ENCODE measurements around the gene SLC15A3. TPM values are rescaled to one million over a fixed set of nuclear protein-coding genes. Genes with fewer than 3 reads are reported as not detected.

Gene SLC15A3
- total and polyA plus RNA-seq, 4 donors = 9.0 to 20.9 (median 16.3) TPM

- TF ChIP-seq CTCF (IDR thresholded peaks at IDR 0.05; ENCODE audit: low read depth, low read length, missing input control) (no peak), SP1 (IDR thresholded peaks at IDR 0.05) (no peak), HNF4A (conservative IDR thresholded peaks at IDR 0.05) (no peak), TAF1 (conservative IDR thresholded peaks at IDR 0.05) (no peak), FOXA1 (IDR thresholded peaks at IDR 0.05) (no peak), ZBTB33 (IDR thresholded peaks at IDR 0.05) (no peak), JUND (IDR thresholded peaks at IDR 0.05) (no peak)
These were observed 37.2 kb upstream of the SLC15A3 start (continued) for GRCh38 chr11:60989093-60989650.

GRCh38 chr11:60988658-60989057, 36.7 kb upstream of the SLC15A3 start:
- WGBS = 59% methylated on average over 2 of the region's 2 CpGs
- no peaks in the 10 kb centered on the region for H3K36me3 ChIP-seq (ENCODE audit: control insufficient read depth in 4 of 4, insufficient read depth in 3 of 4, low read depth in 1 of 4, low read length in 3 of 4)
- no peaks in the 10 kb centered on the region for H3K4me1 ChIP-seq (ENCODE audit: control insufficient read depth in 4 of 4, insufficient read depth in 4 of 4, low read length in 3 of 4)
- peaks cover 0 to 2% (median 0%) of the 10 kb centered on the region in 4 donors for H3K27me3 ChIP-seq (ENCODE audit: control insufficient read depth in 4 of 4, insufficient read depth in 4 of 4, low read length in 3 of 4)
- H3K9me3 ChIP-seq (ENCODE audit: control insufficient read depth in 4 of 4, low read length in 3 of 4) = no peaks in the 10 kb centered on the region
- no peak for DNase-seq (ENCODE audit: low spot score)
- no peak overlapping the region for H3K4me3 ChIP-seq (ENCODE audit: low read depth in 1 of 3, low read length in 3 of 3)
- H3K9ac ChIP-seq (ENCODE audit: low read depth in 1 of 2, low read length in 2 of 2) = no peak overlapping the region
- TF ChIP-seq CTCF (IDR thresholded peaks at IDR 0.05; ENCODE audit: low read depth, low read length, missing input control) (no peak), TAF1 (conservative IDR thresholded peaks at IDR 0.05) (no peak), RAD21 (IDR thresholded peaks at IDR 0.05) (no peak), REST (IDR thresholded peaks at IDR 0.05) (no peak), SP1 (IDR thresholded peaks at IDR 0.05) (no peak), ATF3 (IDR thresholded peaks at IDR 0.05) (no peak), HNF4G (IDR thresholded peaks at IDR 0.05) (no peak), ZBTB33 (IDR thresholded peaks at IDR 0.05) (no peak), HNF4A (conservative IDR thresholded peaks at IDR 0.05) (no peak), GABPA (IDR thresholded peaks at IDR 0.05 in 1 of 2, conservative IDR thresholded peaks at IDR 0.05 in 1 of 2) (no peak), FOXA2 (IDR thresholded peaks at IDR 0.05) (no peak), JUND (IDR thresholded peaks at IDR 0.05) (no peak)
- no peak overlapping the region for H3K27ac ChIP-seq (ENCODE audit: low read depth in 1 of 2, low read length in 2 of 2)
